SW 1271 (cell line): ENCODE measurements around the gene AUH.

Experiments used
- DNase-seq, 2 experiments: peaks; one replicate each; lab custom pipeline; 2025; lab: John Stamatoyannopoulos, UW

The AUH gene

GRCh38 chr9:91164724-91165520, 196.8 kb downstream of the AUH start:
- peak; percentile 64 to 81 for DNase-seq
